Femur (tissue), 1 donor: ENCODE data around the gene IFT122.

Experiments
- DNase-seq: peaks from one replicate; pipeline ENCODE4 v3.0.0-alpha.2; 2017

IFT122 gene

DNA sequence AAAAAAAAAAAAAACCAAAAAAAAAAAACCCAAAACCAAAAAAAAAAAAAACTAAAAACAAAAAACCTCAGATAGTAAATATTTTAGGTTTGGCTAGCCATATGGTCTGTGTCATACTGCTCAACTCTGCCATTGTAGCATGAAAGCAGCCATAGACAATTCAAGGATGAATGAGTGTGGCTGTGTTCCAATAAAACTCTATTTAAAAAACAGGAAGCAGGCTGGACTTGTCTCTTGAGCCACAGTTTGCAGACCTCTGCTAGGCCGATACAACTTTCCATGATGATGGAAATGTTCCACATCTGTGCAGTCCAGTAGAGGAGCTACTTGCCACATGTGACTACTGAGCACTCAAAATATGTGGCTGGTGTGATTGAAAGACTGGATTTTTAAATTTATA, 22.7 kb upstream of the IFT122 start:
- peak; percentile 40 for DNase-seq

GRCh38 chr3:129418041-129418973, 21.7 kb upstream of the IFT122 start:
- DNase-seq = no peak

- DNase-seq = no peak
Measured at GRCh38 chr3:129419476-129419875, 20.5 kb upstream of the IFT122 start.

DNA sequence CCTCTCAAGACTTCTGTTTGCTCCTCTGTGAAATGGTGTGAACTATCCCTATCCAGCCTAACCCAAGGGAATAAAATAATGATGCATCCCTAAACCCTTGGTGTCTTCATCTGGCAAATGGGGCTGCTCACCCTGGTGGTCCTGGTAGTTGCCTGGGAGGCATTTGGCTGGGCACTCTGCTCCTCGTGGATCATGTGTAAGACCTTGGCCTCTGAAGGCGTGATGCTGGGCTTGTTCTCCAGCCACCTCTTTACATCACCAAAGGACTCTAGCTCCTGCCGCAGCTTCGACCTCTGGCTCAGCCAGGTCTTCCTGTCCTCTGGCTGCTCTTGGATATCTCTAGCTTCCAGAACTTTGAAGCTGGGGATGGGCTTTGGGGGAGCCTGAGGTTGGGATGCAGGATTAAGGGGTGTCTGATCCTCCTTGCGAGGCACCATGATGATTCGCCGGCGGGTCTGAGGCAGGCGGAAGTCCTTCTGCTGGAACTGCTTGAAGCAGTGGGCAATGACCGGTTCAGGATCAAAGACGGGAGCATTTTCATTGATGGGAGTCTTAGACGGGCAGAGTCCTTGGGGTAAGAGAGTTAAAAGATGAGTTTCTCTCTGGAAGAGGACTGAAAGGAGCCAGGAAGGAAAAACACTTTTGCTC, 18.7 kb upstream of the IFT122 start:
- no peak for DNase-seq

- DNase-seq = no peak
Measured at GRCh38 chr3:129421988-129422745, 17.9 kb upstream of the IFT122 start.

DNA sequence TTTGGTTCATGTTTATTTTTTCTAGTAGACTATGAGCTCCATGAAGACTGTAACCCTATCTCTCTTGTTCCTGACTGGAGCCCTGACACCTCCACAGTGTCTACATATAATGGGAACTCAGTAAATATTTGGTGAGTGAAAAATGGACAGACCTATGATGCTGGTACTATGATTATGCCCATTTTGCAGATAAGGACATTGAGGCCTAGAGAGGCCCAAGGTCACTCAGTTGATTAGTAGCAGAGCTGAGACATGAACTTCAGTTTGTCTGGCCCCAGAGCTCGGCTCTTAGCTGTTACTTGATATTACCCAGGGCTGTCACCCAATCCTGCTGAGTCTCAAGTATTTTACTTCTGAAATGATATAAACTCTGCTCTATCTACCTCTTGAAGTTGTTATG, 17.1 kb upstream of the IFT122 start:
- no peak for DNase-seq

- DNase-seq = no peak
Measured at GRCh38 chr3:129424185-129424841, 15.7 kb upstream of the IFT122 start.

DNA sequence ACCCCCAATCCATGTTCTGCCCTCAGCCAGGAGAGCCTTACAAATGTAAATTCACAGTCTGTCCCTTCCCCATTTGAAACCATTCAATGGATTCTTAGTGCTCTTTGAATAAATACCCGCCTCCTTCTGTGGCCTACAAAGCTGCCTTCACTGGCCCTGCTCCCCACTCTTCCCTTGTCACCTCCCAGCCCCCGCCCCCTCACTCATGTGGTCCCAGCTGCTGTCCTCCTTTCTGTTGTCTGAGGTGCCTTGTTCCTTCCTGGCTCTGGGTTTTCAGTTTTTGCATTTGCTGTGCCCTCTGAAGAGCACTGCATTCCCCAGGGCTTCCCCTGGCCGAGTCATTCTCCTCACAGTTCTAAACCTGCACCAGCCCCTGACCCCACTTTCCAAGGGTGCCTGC, 14.8 kb upstream of the IFT122 start:
- DNase-seq = no peak

- DNase-seq = no peak
Measured at GRCh38 chr3:129425619-129426018, 14.4 kb upstream of the IFT122 start.

DNA sequence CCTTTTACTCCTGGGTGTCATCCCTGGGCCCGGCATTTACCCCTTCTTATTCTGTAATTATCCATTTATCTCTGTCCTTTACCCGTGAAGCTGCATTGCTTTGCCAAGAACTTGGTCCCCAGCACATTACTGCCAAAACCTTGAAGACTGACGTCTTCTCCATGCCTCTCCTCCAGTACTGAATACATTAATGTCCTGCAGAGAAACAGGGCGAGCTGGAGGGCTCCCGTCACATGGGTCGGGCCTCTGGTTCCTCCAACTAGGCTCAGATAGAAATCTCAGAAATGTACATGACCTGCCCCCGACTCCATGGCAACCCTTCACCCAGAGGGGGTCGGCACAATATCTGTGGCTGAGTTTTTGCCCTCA, 12.0 kb upstream of the IFT122 start:
- no peak for DNase-seq

GRCh38 chr3:129428376-129429079, 11.5 kb upstream of the IFT122 start, which contains the start of gene EFCAB12:
EFCAB12 (minus strand) TSS chr3:129428636; CDS start chr3:129428488, 148 bp downstream.
- peak; percentile 97 for DNase-seq

DNA sequence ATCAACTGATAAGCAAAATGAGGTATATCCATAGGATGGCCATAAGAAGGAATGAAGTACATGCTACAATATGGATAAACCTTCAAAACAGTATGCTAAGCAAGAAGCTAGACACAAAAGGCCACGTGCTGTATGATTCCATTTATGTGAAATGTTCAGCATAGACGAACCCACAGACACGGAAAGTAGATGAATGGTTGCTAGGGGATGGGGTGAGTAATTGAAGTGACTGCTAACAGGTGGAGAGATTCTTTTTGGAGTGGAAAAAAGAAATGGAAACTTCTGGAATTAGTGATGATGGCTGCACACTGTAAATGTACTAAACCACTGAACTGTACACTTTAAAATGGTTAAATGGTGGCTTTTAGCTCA, 11.0 kb upstream of the IFT122 start:
- no peak for DNase-seq

DNA sequence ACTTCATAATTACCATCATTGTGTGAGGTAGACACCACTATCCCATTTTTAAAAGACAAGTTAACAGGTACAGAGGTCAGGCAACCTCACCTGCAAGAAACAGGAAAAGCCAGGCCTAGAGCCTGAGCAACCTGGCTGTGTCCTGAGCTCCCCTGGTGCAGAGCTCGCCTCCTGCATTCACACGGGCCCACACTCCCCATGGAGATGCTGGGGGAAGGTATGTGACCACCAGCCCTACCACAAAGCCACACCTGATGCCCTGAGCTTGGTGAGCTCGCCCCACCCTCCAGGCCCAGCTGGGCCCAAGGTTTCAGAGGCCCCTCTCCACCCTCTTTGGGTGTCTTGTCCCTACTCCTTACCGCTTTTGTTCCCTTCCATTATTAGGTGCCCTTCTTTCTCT, 10.4 kb upstream of the IFT122 start:
- no peak for DNase-seq

DNA sequence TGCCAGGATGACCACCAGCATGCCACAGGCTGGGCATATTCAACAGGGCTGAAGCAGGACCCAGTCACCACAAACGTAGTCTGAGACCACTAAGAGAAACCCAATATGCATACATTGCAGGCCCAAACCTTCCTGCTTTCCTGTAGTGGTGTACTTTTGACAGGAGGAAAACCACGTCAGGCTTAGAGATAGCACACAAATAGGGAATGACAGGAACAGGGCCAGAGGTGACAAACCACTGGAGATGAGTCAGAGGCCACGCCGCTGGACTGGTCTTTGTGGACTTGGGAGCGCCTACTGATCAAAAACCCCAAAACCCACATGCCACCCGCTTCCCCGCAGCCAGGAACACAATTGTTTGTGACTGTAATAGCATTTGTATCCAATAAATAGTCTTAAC, 8.0 kb upstream of the IFT122 start:
- DNase-seq = no peak

DNA sequence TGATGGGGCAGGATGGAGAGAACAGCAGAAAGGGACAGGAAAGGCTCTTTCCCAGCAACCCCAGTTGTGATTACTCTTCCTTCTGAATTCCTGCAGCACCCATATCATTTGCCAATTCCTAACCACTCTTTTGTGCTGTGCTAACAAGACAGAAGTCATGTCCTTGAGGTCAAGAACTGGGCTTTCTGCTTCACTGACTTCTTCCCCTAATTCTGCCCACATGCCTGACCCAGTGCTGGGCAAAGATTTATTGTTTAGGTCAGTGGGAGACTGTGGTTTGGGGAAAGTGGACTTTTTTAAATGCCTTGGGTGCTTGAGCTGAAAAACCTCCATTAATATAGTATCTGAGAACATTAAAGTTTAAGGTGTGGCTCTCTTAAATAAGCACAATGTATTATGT, 7.4 kb upstream of the IFT122 start:
- no peak for DNase-seq

- DNase-seq = no peak
Measured at GRCh38 chr3:129433565-129433964, 6.5 kb upstream of the IFT122 start.

- DNase-seq = no peak
Measured at GRCh38 chr3:129434140-129434539, 5.9 kb upstream of the IFT122 start.

DNA sequence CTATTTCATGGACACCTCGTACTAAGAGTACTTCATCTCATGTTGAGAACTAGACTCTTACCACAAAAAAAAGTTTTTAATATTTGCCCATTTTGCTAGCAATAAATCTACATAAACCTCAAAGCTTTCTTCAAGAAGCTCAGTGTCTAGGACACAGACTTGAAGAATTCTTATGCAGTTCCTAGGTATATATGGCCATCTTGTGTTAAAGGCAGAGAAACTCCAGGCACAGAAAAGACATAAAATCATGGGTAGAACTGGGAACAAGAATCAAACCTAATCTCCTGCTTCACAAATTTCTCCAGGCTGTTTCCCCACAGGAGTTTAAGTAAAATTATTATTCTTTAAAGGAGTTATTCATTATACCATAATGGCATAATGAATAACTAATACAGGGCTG, 4.7 kb upstream of the IFT122 start:
- DNase-seq = no peak

GRCh38 chr3:129439226-129439816, 703 bp upstream of the IFT122 start:
- DNase-seq = peak; percentile 53

GRCh38 chr3:129440618-129441190, 680 bp downstream of the IFT122 start:
- no peak for DNase-seq

- no peak for DNase-seq
Measured at GRCh38 chr3:129441215-129441614, 1.2 kb downstream of the IFT122 start.

DNA sequence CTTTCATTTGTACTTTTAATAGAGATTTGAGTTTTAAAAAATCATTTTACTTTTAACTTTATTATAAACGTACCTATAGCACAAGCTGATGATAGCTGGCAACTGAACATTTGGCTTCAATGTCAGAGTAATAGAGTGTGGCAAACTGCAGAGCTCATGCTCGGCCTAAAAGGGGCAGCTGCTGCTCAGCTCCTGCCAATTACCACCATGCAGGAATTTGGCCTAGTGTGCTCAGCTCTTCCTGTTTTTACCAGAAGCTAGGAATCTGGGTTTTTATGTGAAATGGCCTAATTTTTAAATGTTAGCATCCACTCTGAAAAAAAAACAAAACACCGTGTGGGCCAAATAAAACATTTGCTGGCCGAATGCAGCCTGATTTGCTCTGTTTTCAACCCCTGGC, 1.8 kb downstream of the IFT122 start:
- DNase-seq = peak; percentile 64
